NAMALWA (cell line): ENCODE results near the gene SIGMAR1.

ENCODE experiments used
- DNase-seq: peaks from one replicate; pipeline ENCODE4 v3.0.0-alpha.2; 2015; ENCODE audit warnings: low spot score

Gene SIGMAR1

GRCh38 chr9:34603610-34604231 lies 33.9 kb downstream of the SIGMAR1 start:
- DNase-seq = peak; percentile 89

GRCh38 chr9:34601937-34602573 lies 35.5 kb downstream of the SIGMAR1 start:
- DNase-seq = peak; percentile 41

- no peak for DNase-seq
Observed at GRCh38 chr9:34600908-34601307, 36.7 kb downstream of the SIGMAR1 start.

GRCh38 chr9:34599546-34599945 lies 38.0 kb downstream of the SIGMAR1 start:
- DNase-seq = no peak

GRCh38 chr9:34594177-34594576 lies 43.4 kb downstream of the SIGMAR1 start:
- DNase-seq = no peak

GRCh38 chr9:34592895-34593601 lies 44.5 kb downstream of the SIGMAR1 start:
- DNase-seq = no peak

GRCh38 chr9:34591917-34592866 lies 45.4 kb downstream of the SIGMAR1 start:
- no peak for DNase-seq

- peak; percentile 71 for DNase-seq
Observed at GRCh38 chr9:34591248-34591916, 46.2 kb downstream of the SIGMAR1 start.

- no peak for DNase-seq
Observed at GRCh38 chr9:34590381-34591247, 47.0 kb downstream of the SIGMAR1 start.

GRCh38 chr9:34589636-34590380 lies 47.8 kb downstream of the SIGMAR1 start, which contains the start of gene CNTFR:
TSS of gene CNTFR (minus strand) at chr9:34589724. CDS start at chr9:34568981, 20,743 bp downstream.
- DNase-seq = no peak

GRCh38 chr9:34588671-34589635 lies 48.6 kb downstream of the SIGMAR1 start:
- no peak for DNase-seq

GRCh38 chr9:34587271-34587670 lies 50.3 kb downstream of the SIGMAR1 start:
- DNase-seq = no peak

GRCh38 chr9:34585946-34586669 lies 51.5 kb downstream of the SIGMAR1 start:
- DNase-seq = no peak

- DNase-seq = no peak
Observed at GRCh38 chr9:34584970-34585369, 52.6 kb downstream of the SIGMAR1 start.
